NCI-H2171 (cell line): ENCODE data around the gene MRGPRG.
"Not testable (repeated sequence)": the region's sequence is repeated elsewhere in the genome, so short reads cannot be mapped to it uniquely, and the experiment has no call there.

ENCODE experiments used
- DNase-seq: peaks from one replicate; lab custom pipeline; 2025; lab: John Stamatoyannopoulos, UW

The MRGPRG gene

DNA sequence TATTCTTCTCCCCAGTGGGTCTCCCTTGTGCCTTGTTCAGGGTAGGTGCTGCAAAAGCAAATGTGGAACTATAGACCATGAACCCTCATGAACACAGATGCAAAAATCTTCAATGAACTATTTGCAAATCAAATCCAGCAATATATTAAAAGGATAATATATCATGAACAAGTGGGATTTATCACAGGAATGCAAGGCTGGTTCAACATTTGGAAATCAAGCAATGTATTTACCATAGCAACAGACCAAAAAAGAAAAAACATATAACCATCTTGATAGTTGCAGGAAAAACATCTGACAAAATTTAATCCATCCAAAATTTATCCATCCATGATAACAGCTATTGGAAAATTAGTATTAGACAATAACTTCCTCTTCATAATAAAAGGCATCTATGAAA is 42.1 kb downstream of the MRGPRG start:
- DNase-seq: no peak

- no peak for DNase-seq
Measured at GRCh38 chr11:3175194-3175593, 43.4 kb downstream of the MRGPRG start.

DNA sequence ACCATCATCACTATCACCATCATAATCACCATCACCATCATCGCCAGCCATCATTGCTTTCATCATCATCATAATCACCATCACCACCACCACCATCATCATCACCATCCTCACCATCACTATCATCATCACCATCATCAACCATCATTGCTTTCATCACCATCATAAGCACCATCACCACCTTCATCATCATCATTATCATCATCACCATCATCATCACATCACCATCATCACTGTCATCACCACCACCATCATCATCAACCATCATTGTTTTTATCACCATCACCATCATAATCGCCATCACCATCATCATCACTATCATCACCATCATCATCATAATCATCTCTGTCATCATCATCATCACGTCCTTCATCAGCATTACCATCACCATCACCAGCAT is 44.2 kb downstream of the MRGPRG start:
- no peak for DNase-seq

DNA sequence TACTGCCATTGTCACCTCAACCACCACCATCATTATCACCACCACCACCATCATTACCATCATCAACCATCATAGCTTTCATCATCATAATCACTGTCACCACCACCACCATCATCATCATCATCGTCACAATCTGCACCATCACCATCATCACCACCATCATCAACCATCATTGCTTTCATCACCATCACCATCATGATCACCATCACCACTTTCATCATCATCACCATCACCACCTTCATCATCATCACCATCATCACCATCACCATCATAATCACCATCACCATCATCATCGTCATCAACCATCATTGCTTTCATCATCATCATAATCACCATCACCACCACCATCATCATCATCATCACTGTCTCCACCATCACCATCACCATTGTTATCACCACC is 44.8 kb downstream of the MRGPRG start:
- DNase-seq: no peak

GRCh38 chr11:3171931-3172560 is 46.6 kb downstream of the MRGPRG start:
- no peak for DNase-seq

DNA sequence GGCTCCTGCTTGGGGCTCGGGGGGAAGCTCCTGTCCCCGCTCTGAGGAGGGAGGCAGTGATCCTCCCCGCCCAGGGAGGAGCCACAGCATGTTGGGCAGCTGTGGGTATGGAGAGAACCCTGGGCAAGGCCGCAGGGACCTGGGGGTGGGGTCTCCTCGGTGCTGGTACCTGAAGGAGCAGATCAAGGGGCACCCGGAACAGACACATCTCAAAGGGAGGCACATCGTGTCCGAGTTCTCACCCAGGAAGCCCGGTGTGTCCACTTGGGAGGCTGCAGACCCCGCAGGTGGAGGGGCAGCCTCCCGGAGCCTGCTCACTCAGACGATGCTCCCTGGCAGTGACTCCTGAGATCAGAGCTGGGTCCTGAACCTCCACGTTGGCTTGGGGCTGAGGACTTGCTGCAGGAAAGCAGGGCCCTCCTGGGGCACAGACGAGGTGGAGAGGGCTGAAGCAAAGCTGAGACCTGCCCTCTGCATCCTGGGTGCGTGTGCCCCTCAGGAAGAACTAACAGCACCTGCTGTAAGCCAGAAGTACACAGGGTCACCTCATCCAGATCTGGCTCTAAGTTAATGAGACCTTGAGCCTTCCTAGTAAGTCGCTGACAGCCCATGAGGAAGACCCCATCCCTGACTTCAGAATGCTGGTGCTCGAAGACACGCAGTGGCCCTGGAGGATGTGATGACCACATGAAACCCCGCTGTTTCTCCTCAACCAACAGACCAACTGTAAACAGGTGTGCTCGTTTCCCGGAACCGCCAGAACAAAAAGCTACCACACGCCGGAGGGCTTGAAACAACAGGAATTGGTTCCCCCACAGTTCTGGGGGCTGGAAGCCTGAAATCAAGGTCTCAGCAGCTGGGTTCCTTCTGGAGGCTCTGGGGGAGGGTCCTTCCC is 47.6 kb downstream of the MRGPRG start:
- DNase-seq: no peak

DNA sequence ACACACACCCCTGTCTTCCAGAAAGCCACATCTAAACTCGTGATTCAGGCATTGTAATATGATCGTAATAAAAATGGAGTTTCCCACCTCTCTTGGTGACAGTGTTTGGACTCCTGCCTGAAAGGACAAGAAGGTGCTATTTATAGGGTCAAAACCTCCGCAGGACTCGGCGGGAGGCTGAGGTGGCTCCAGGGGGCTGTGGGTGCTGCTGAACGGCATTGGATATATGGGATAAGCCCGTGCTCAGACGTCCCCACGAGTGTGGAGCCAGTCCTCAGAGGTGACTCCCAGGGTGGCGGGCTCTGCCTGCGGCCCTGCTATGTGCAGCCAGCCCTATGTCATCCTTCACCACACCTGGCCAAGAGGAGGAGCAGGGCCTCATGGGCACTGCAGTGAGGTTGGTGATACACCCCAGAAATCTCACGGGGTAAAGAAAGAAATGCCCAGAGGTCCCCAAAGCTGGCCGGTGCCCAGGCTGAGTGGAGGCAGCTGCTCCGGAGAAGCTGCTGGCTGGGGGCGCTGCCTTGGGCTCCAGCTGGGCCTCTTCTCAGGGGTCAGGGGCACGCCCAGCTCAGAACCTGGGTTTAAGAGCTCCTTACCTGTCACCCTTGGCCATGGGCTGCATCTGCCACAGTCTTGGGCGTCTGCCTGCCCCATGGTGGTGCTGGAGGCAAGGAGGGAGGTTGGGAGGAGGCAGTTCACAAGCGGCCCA is 48.4 kb downstream of the MRGPRG start:
- no peak for DNase-seq

- no peak for DNase-seq
Measured at GRCh38 chr11:3169255-3170043, 49.2 kb downstream of the MRGPRG start.

DNA sequence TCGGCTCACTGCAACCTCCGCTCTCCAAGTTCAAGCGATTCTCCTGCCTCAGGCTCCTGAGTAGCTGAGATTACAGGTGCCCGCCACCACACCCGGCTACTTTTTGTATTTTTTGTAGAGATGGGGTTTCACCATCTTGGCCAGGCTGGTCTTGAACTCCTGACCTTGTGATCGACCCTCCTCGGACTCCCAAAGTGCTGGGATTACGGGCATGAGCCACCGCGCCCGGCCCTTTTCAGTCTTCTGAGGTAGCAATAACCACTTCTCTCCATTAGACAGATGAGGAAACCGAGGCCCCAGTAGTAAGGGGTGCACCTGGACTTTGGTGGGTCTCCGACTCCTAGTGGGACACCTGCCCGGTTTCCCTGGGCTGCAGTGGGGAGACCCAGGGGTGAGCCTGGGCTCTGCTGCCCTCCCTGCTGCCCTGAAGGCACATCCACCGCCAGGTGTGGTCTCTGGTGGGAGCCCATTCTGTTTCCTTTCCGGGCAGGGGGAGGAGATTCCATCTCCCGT is 49.8 kb downstream of the MRGPRG start:
- DNase-seq: not testable (repeated sequence)
